GM23248 (cell line): ENCODE measurements around the gene UBAC1. TPM values are rescaled to one million over a fixed set of nuclear protein-coding genes. Genes with fewer than 3 reads are reported as not detected.
A peak's percentile ranks its signal among the peaks of the same experiment; 100 is the strongest.

ENCODE experiments used
- DNase-seq: peaks from one replicate; pipeline ENCODE4 v3.0.0-alpha.2; 2015
- H2AFZ ChIP-seq: fragments of 200-600 bp; sonication (generic); 2 replicates; pipeline ENCODE4 v1.6.1; 2016; ENCODE audit warnings: antibody characterized with exemption
- H3F3A ChIP-seq: fragments of 200-600 bp; sonication (generic); 2 replicates; pipeline ENCODE4 v1.6.1; 2016; ENCODE audit warnings: mild to moderate bottlenecking, antibody characterized with exemption, mixed run types; ENCODE audit not compliant: insufficient read depth
- H3K27ac ChIP-seq: fragments of 200-600 bp; sonication (generic); 2 replicates; pipeline ENCODE4 v1.5.1; 2016; ENCODE audit warnings: mild to moderate bottlenecking
- H3K27me3 ChIP-seq: fragments of 200-600 bp; sonication (generic); replicated peaks from 2 replicates; pipeline ENCODE4 v1.6.1; 2016; ENCODE audit warnings: mild to moderate bottlenecking; ENCODE audit not compliant: insufficient read depth
- H3K36me3 ChIP-seq: fragments of 200-600 bp; sonication (generic); 2 replicates; pipeline ENCODE4 v1.6.1; 2016; ENCODE audit warnings: low read depth, mild to moderate bottlenecking
- H3K4me1 ChIP-seq: fragments of 200-600 bp; sonication (generic); 2 replicates; pipeline ENCODE4 v1.6.1; 2016; ENCODE audit warnings: mild to moderate bottlenecking; ENCODE audit not compliant: insufficient read depth
- H3K4me2 ChIP-seq: fragments of 200-600 bp; sonication (generic); one replicate; pipeline ENCODE4 v1.6.1; 2016; ENCODE audit warnings: mild to moderate bottlenecking; ENCODE audit not compliant: unreplicated experiment
- H3K4me3 ChIP-seq: fragments of 200-600 bp; sonication (generic); 2 replicates; pipeline ENCODE4 v1.5.1; 2016; ENCODE audit warnings: mild to moderate bottlenecking
- H3K79me2 ChIP-seq: fragments of 200-600 bp; sonication (generic); 2 replicates; pipeline ENCODE4 v1.6.1; 2016; ENCODE audit warnings: mild to moderate bottlenecking; ENCODE audit not compliant: insufficient read depth
- H3K9ac ChIP-seq: fragments of 200-600 bp; sonication (generic); 2 replicates; pipeline ENCODE4 v1.6.1; 2016; ENCODE audit warnings: mild to moderate bottlenecking
- H3K9me2 ChIP-seq: fragments of 200-600 bp; sonication (generic); 2 replicates; pipeline ENCODE4 v1.6.1; 2016; ENCODE audit warnings: mixed run types, mild to moderate bottlenecking, moderate library complexity; ENCODE audit not compliant: insufficient read depth
- H3K9me3 ChIP-seq: fragments of 200-600 bp; sonication (generic); one replicate; pipeline ENCODE4 v1.6.1; 2017; ENCODE audit warnings: low read depth
- H4K20me1 ChIP-seq: fragments of 200-600 bp; sonication (generic); 2 replicates; pipeline ENCODE4 v1.6.0; 2016; ENCODE audit not compliant: insufficient read depth
- EZH2 ChIP-seq: fragments of 200-600 bp; sonication (generic); IDR thresholded peaks from 2 replicates; pipeline ENCODE4 v1.6.1; 2018; ENCODE audit warnings: antibody characterized with exemption, mild to moderate bottlenecking; ENCODE audit not compliant: insufficient read depth, poor library complexity, severe bottlenecking
- EZH2phosphoT487 ChIP-seq: fragments of 200-600 bp; sonication (generic); IDR thresholded peaks from 2 replicates; pipeline ENCODE4 v1.6.1; 2018; ENCODE audit warnings: antibody characterized with exemption, moderate library complexity, mild to moderate bottlenecking, low read depth; ENCODE audit not compliant: insufficient read depth
- WGBS, 2 experiments: methylation state at CpG; one replicate each; pipeline ENCODE4 v1.1.6; 2015 to 2017; ENCODE audit warnings: low lambda C conversion rate in 2 of 2, low coverage in 1 of 2; ENCODE audit errors: missing lambda C conversion rate in 2 of 2; 5-methylcytosine and 5-hydroxymethylcytosine counted together
- in situ Hi-C: fragments of 300-500 bp; cut with MboI; formaldehyde crosslinking; loops from 2 replicates; pipeline ENCODE4 v1.15.0; 2020
- polyA plus RNA-seq: library from polyadenylated mRNA; unstranded; fragments of >200 nt; fragmentation: Nextera tagmentation; extraction: Ambion mirVana; gene quantifications from 2 replicates; pipeline ENCODE4 v1.2.1, GENCODE V29; 2016
- total RNA-seq: library from RNA; depleted of rRNA; stranded (reverse); fragments of >200 nt; shearing (Covaris generic); gene quantifications from 2 replicates; pipeline ENCODE4 v1.2.3, GENCODE V29; 2014

Gene UBAC1
- total and polyA plus RNA-seq, 2 experiments from 2014 or later: 29.4 to 45.9 TPM

DNA sequence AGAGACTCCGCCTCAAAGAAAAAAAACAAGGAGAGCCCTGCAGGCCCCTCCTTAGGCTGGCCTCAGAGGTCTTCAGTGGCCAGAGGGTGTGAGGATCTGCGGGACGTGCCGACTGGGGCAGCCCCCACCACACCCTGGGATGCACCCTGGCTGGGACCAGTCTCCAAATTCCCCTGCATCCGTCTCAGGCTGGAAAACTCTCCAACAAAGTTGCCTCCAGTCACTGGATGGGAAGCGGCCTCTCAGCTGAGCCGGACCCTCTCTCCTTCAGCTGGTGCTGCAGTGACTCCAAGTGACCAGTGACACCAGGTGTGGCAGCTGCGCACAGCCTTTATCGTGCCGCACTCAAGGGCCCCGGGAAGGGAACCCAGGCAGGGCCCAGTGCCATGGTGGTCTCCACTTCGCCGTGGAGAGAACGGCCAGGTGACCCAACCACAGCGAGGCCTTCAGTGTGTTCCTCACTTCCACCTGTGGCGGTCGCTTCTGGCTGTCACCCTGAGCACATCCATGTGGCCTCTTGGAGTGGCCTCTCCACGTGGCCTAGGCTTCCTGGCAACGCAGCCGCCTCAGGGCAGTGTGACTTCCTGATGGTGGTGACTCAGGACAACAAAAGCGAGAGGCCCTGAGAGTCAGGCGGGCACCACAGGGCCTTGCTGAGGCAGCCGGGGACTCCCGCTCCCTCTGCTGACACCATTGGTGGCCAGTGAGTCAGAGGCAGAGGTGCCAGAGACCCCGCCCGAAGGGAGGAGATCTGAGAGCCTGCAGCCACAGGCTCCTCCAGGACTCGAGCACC is 34.6 kb downstream of the UBAC1 start:
- Histone ChIP-seq H3K9me2 (no peaks in the 10 kb centered on the region), H3F3A (no peaks in the 10 kb centered on the region), H3K27ac (peak overlapping the region; percentile 63), H3K9ac (peak overlapping the region; percentile 38), H3K4me3 (no peak overlapping the region), H3K4me1 (peaks cover 15% of the 10 kb centered on the region), H3K4me2 (peak overlapping the region; percentile 34), H3K27me3 (no peaks in the 10 kb centered on the region), H4K20me1 (no peaks in the 10 kb centered on the region), H2AFZ (no peak overlapping the region), H3K79me2 (no peaks in the 10 kb centered on the region), H3K9me3 (no peaks in the 10 kb centered on the region), H3K36me3 (no peaks in the 10 kb centered on the region)
- in situ Hi-C loops: no loop called here
- TF ChIP-seq EZH2phosphoT487 (no peak), EZH2 (no peak)
- 55 to 68% methylated on average over 22 to 27 of the region's 27 CpGs for WGBS, 2 experiments
- DNase-seq: peak; percentile 96

- in situ Hi-C loops: no loop called here
- no peak for TF ChIP-seq EZH2phosphoT487
- TF ChIP-seq EZH2: no peak
- Histone ChIP-seq H3K79me2 (no peaks in the 10 kb centered on the region), H3K9me2 (no peaks in the 10 kb centered on the region), H3F3A (no peaks in the 10 kb centered on the region), H3K4me3 (no peak overlapping the region), H3K36me3 (no peaks in the 10 kb centered on the region), H2AFZ (no peak overlapping the region), H3K9me3 (no peaks in the 10 kb centered on the region), H3K9ac (no peak overlapping the region), H4K20me1 (no peaks in the 10 kb centered on the region), H3K4me2 (no peak overlapping the region), H3K27ac (no peak overlapping the region), H3K4me1 (peaks cover 15% of the 10 kb centered on the region), H3K27me3 (no peaks in the 10 kb centered on the region)
- WGBS, 2 experiments: 91 to 92% methylated on average over 17 to 19 of the region's 19 CpGs
- peak; percentile 58 for DNase-seq
These were observed 35.6 kb downstream of the UBAC1 start for GRCh38 chr9:135925496-135926133.

GRCh38 chr9:135924628-135925338 is 36.4 kb downstream of the UBAC1 start:
- Histone ChIP-seq H3K9me2 (no peaks in the 10 kb centered on the region), H2AFZ (no peak overlapping the region), H3K9ac (no peak overlapping the region), H3K4me3 (no peak overlapping the region), H3K36me3 (no peaks in the 10 kb centered on the region), H3K27me3 (no peaks in the 10 kb centered on the region), H3K4me1 (peaks cover 15% of the 10 kb centered on the region), H4K20me1 (no peaks in the 10 kb centered on the region), H3K4me2 (no peak overlapping the region), H3K79me2 (no peaks in the 10 kb centered on the region), H3K27ac (no peak overlapping the region), H3F3A (no peaks in the 10 kb centered on the region), H3K9me3 (no peaks in the 10 kb centered on the region)
- WGBS, 2 experiments: 85 to 89% methylated on average over 27 of the region's 27 CpGs
- DNase-seq: no peak
- in situ Hi-C loops: no loop called here
- TF ChIP-seq EZH2phosphoT487 (no peak), EZH2 (no peak)

GRCh38 chr9:135923508-135923907 is 37.7 kb downstream of the UBAC1 start:
- TF ChIP-seq EZH2phosphoT487 (no peak), EZH2 (no peak)
- H2AFZ ChIP-seq: no peak overlapping the region
- H4K20me1 ChIP-seq: no peaks in the 10 kb centered on the region
- H3K4me3 ChIP-seq: no peak overlapping the region
- H3F3A ChIP-seq: no peaks in the 10 kb centered on the region
- no peaks in the 10 kb centered on the region for H3K9me3 ChIP-seq
- WGBS, 2 experiments: 91 to 95% methylated on average over 13 of the region's 13 CpGs
- no peak overlapping the region for H3K4me2 ChIP-seq
- peaks cover 15% of the 10 kb centered on the region for H3K4me1 ChIP-seq
- H3K27me3 ChIP-seq: no peaks in the 10 kb centered on the region
- no peaks in the 10 kb centered on the region for H3K79me2 ChIP-seq
- H3K36me3 ChIP-seq: no peaks in the 10 kb centered on the region
- in situ Hi-C loops: no loop called here
- H3K9me2 ChIP-seq: no peaks in the 10 kb centered on the region
- H3K9ac ChIP-seq: no peak overlapping the region
- H3K27ac ChIP-seq: no peak overlapping the region
- DNase-seq: no peak
